Hematopoietic multipotent progenitor cell treated with erythropoietin and hydrocortisone succinate and interleukin-3 and kit ligand, for 4 days (in vitro differentiated cells): ENCODE data around the gene SLC27A1.

Experiments used
- DNase-seq: peaks from one replicate; pipeline ENCODE4 v3.0.0-alpha.2; 2015

SLC27A1 gene

DNA sequence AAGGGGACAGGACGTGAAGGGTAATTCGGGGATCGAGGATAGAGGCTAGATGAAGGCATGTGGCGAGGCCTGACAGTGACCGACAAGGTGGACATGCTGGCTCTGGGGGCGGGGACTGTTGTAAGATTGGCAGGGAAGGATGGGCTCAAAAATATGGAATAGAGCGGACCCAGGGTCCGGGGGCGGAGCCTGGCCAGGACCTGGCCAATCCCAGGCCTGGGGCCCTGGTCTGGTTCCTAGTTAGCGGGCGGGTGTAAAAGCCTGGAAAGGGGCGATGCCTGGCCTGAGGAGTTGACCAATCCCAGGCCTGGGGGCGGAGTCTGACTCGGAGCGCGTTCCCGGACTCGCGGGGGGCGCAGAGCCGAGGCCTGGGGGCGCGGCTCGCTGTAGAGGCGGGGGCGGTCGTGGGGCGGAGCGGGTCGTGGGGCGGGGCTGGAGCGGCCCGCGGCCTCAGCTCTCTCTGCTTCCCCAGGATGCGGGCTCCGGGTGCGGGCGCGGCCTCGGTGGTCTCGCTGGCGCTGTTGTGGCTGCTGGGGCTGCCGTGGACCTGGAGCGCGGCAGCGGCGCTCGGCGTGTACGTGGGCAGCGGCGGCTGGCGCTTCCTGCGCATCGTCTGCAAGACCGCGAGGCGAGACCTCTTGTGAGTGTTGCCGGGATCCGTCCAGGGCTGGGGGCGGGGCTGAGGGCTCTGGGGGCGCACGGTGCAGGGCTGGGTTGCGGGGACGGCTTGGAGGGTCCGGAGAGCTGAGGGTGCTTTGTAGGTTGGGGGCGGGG, at the start of gene SLC27A1:
Gene SLC27A1, plus strand, starts transcription at position 457 of the 774 bp plus-strand sequence. Its CDS starts 17 bp downstream, at position 474.
- DNase-seq = peak; percentile 100

- DNase-seq = no peak
These were observed 48.4 kb upstream of the SLC27A1 start for GRCh38 chr19:17421942-17422341.

DNA sequence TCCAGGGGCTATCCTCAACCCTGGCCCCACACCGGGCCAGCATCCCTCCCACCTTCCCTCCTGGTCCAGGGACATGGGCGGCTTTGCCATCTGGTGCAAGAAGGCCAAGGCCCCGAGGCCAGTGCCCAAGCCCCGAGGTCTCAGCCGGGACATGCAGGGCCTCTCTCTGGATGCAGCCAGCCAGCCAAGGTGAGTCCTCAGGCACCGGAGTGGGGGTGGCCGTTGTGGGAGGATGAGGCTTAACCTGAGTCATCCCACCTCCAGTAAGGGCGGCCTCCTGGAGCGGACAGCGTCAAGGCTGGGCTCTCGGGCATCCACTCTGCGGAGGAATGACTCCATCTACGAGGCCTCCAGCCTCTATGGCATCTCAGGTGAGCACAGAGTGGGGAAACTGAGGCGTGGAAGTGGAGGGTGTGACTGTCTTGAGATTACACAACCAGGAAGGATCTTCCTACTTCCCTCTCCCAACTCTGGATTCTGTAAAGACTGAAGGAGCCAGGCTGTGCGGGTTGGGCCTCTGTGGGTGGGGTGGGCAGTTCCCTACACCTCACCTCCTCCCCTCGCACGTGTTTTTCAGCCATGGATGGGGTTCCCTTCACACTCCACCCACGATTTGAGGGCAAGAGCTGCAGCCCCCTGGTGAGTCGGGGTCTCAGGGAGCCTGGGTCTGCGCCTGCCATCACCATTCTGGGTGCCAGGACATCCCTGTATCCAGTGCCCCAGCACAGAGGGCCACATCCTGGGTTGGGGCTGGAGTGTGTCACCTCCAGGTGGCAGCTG, 46.7 kb upstream of the SLC27A1 start:
- no peak for DNase-seq

DNA sequence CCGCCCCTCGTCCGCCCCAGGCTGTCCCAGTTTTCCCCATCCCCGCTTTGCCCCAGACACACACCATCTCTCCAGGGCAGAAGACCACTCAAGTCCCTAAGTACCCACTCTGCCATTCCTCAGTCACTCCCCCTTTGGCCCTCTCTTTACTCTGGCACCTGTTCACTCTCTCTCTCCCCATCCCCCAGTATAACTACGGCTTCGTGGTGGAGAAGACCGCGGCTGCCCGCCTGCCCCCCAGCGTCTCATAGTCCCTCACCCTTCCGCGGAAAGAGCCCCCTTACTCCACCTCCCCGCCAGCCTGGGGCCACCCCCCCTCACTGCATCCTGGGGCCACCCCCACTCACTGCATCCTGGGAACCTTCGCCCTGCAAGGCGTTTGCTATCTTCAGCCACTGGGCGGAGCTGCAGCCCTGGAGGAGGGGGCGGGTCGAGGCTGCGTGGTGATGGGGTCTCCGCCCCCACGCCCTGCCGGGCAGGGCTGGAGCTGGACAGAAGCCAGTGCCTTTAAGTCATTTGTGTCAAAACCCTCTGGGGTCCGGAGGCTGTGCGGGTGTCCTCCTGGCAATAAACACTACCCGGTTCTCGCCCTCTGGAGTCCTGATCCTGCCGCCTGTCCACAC, 45.5 kb upstream of the SLC27A1 start:
- DNase-seq = peak; percentile 86

DNA sequence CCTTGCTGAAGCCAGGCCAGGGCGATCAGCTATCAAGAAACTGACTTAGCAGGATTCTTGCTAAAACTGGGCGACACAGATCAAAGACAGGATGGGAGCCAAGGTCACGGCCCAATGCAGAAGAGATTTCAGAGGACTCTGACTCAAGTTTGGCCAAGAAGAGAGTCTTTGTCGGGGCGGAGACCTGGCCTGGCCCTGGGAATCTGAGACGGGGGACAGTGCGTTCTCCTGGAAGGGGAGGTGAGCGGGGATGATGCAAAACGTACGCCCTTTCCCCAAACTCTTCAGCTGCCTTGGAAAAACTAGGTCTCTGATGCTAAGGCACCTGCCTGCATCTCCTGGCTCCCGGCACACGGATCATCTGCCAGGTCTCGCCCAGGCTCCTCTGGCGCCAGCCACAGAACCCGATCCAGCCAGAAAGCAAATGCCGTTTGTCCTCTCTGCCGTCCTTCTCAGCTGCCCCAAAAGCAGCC, 40.6 kb upstream of the SLC27A1 start:
- DNase-seq = no peak

- no peak for DNase-seq
These were observed 38.9 kb upstream of the SLC27A1 start for GRCh38 chr19:17431417-17431816.

- no peak for DNase-seq
These were observed 35.1 kb upstream of the SLC27A1 start for GRCh38 chr19:17435218-17435617.

DNA sequence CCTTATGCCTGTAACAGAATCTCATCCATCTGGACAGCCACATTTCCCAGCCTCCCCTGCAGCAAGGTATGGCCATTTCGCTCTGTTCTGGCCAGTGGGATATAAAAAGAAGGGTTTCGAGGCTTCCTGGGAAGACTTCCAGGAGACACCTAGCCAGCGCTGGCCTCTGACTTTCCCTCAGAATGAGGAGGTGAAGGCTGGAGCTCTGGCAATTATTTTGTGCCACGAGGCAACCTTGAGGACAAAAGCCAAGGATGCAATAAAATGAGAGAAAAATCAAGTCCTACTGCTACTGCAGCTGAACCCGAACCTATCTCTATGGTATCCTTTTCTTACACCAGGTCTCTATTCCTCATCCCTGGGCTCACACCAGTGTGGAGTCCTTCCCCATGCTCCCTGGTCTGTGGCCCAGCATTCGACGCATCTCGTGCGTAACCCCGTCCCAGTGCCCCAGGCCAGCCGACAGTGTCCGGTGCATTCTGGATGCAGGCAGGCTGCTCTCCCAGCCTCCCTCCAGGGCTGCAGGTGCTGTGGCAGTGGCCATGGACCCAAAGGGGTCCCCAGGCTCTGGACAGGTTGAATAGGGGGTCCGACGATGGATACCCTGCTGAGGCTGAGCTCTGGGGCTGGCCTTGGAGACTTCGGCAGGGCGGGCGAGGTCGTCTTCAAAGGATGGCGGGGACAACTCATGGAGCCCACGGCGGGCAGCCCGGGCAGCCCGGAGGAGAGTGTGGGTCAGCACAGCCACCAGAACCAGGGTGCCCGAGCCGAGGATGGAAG, 34.0 kb upstream of the SLC27A1 start:
- DNase-seq = no peak

- no peak for DNase-seq
These were observed 33.5 kb upstream of the SLC27A1 start for GRCh38 chr19:17436874-17437267.

GRCh38 chr19:17441241-17442021, 28.9 kb upstream of the SLC27A1 start:
- DNase-seq = peak; percentile 63

GRCh38 chr19:17445526-17446165, 24.7 kb upstream of the SLC27A1 start:
- no peak for DNase-seq

DNA sequence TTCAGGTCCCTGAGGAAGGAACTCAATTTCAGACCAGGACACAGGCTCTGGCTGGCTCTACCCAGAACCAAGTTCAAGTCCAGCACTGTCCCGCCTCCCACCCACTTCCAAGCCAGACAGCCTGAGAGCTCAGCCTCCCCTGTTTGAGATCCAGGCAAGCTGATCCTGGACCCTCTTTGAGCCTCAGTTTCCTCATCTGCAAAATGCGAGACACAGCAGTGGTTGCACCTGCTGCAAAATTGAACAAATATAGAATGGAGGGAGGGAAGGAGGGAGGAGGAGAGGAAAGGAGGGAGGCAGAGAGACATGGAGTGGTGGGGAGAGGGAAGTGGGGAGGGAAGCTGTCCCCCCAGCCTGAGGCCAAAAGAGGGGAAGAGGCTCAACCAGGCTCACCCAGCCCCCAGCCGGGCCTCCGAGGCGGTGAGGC, 22.6 kb upstream of the SLC27A1 start:
- no peak for DNase-seq

- DNase-seq = peak; percentile 69
These were observed 22.0 kb upstream of the SLC27A1 start, which contains the start of gene TMEM221 for GRCh38 chr19:17448131-17448967. TMEM221 (minus strand) TSS chr19:17448668; CDS start chr19:17448462, 206 bp downstream.

GRCh38 chr19:17450264-17451075, 19.9 kb upstream of the SLC27A1 start:
- peak; percentile 38 for DNase-seq

DNA sequence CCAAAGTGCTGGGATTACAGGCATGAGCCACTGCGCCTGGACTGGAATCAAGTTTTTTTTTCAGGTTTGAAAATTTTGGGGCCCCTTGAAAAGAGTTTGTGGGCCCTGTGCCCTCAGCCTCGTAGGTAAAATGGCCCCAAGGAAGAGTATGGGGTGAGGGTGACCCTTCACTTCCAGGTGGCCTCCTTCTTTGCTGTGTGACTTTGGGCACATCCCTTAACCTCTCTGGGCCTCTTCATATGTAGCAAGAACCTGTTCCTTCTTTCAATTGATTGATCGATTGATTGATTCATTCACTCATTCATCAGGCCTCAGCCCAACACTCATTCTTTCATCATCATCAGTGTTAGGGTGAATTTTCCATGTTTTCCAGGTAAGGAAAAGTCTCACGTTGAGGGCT, 18.5 kb upstream of the SLC27A1 start:
- no peak for DNase-seq

- no peak for DNase-seq
These were observed 15.7 kb upstream of the SLC27A1 start for GRCh38 chr19:17454576-17455071.

DNA sequence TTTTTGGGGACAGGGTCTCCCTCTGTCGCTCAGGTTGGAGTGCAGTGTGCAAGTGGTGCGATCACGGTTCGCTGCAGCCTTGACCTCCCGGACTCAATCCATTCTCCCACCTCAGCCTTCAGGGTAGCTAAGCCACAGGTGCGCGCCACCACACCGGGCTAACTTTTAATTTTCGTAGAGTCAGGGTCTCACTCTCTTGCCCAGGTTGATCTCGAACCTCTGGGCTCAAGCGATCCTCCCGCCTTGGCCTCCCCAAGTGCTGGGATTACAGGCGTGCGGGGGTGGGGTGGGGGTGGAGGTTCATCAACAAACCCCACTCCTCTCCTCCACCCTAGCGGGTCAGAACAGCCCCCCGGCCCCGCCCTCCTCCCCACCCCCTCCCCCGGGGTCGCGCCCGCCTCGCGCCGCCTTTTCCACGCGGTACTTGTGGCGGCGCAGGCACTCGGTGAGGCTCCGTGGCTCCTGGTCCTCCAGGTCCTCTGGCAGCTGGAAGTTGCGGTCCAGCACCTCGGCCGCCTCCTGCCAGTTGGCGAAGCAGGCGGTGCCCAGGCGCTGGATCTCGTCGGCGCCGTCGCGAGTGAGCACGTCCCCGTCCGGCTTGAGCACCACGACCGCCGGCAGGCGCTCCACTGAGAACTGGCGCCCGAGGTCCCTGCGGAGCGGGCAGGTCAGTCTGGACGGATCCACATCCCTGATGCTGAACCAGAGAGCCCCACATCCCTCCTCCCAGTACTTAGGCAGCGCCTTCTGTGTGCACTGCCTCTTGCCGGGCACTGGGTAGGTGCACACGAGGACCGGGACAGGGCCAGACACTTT, 14.8 kb upstream of the SLC27A1 start:
- DNase-seq = no peak

DNA sequence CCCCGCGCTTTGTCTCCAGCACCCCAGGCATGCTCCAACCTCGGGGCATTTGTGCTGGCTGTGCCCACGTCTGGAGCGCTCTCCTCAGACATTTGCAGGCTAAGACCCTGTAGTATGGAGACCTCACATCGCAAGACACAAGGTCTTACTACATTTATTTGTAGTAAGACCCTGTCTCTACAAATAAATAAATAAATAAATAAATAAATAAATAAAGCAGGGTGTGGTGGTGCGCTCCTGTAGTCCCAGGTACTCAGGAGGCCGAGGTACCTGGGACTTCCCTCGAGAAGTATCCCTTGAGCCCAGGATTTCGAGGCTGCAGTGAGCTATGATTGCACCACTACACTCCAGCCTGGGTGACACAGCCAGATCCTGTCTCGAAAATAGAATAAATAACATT, 14.2 kb upstream of the SLC27A1 start:
- no peak for DNase-seq
